Mucosa of gallbladder (tissue), 1 donor: ENCODE results near the gene KRR1. TPM values are rescaled to one million over a fixed set of nuclear protein-coding genes. Genes with fewer than 3 reads are reported as not detected.
"Not testable (repeated sequence)": the region's sequence is repeated elsewhere in the genome, so short reads cannot be mapped to it uniquely, and the experiment has no call there.

Source experiments
- DNase-seq: peaks from one replicate; pipeline ENCODE4 v3.0.0-alpha.2; 2020; ENCODE audit warnings: low spot score
- total RNA-seq: library from RNA; stranded (reverse); gene quantifications from one replicate; pipeline ENCODE4 v1.2.1, GENCODE V29; 2021
- donor health status: DM: no; HTN: no; CAD: no.

Gene KRR1
- total RNA-seq, 1 donor from 2014 or later: 34.4 TPM

DNA sequence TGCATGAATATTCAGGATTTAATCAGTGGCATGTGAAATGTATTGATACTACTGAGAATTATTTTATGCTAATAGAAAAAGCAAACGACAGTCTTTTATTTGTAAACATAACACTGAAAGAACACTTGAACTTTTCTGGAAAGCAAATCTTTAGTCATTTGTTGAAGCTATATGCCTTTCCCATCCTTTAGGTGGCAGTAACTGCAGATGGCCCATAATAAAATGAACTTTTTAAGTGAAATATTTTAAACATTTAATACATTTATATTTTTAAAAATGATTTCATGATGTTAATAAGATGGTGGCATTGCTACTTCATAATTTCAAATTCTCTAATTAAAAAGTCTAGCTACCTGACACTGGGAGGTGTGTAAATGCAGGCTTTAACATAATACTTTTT, 13.9 kb upstream of the KRR1 start:
- no peak for DNase-seq

- DNase-seq: not testable (repeated sequence)
These were observed 10.7 kb upstream of the KRR1 start for GRCh38 chr12:75522124-75522523.

- DNase-seq: not testable (repeated sequence)
These were observed 9.8 kb upstream of the KRR1 start for GRCh38 chr12:75521224-75521623.

GRCh38 chr12:75509621-75510020, 1.8 kb downstream of the KRR1 start:
- DNase-seq: no peak

- DNase-seq: no peak
These were observed 3.2 kb downstream of the KRR1 start for GRCh38 chr12:75508159-75508558.

GRCh38 chr12:75507086-75507485, 4.3 kb downstream of the KRR1 start:
- DNase-seq: no peak

- DNase-seq: no peak
These were observed 5.6 kb downstream of the KRR1 start for GRCh38 chr12:75505706-75506312.

DNA sequence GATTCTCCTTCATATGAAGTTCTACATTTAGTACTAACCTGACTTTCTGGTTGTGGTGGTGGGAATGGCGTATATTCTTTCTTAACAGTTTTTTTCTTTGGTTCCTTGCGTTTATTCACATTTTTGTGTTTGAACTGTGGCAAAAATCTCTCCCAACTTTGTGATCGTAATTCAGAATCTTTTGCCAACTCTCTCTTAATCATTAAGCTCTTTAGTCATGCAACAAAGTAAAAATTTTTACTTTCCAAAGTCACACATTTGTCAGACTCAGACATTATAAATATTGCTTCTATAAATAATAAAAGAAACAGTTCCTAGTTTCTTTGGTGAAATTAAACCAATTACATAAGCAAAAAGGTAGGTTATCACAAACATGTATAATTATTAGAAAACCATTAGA, 7.5 kb downstream of the KRR1 start:
- no peak for DNase-seq

DNA sequence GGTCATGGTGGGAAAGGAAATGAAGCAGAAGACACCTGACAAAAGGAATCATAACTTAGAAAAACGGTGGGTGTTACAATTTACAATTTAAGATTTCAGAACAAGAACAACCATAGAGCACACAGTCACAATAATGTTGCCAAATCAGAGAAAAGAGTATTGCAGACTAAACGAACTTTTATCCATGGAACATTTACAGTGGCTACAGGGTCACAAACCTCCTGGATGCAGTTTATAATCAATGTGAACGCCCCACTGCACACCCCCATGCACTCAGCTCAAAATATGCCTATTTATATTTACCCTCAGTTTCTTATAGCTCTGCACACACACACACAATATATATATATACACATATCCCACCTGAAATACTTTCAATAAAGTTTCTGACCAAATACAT, 8.0 kb downstream of the KRR1 start:
- no peak for DNase-seq

- no peak for DNase-seq
These were observed 20.2 kb downstream of the KRR1 start for GRCh38 chr12:75491169-75491568.

DNA sequence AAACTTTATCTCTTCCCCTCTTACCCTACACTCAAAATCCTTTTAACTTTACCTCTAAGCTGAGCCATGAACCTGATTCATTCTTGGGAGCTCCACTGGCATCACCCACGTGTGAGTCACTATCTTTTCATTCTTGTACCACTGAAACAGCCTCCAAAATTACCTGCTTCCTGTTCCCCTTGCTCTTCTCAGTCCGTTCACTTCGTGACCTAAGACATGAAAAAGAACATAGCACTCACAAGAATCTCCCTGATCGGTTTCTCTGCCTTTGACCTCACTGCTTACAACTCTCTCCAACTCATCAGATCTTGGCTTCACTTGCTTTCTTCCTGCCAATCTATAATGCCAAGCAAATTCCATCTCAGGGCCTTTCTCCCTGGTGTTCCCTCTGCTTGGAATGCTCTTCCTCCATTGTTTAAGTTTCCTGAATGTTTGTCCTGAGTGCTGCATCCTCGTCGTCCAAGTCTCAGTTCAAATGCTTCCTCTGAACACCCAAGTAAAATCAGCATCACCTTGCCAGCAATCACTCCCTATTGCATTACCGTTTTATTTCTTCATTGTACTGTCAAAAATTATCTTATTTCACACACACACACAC, 21.7 kb downstream of the KRR1 start:
- DNase-seq: no peak

DNA sequence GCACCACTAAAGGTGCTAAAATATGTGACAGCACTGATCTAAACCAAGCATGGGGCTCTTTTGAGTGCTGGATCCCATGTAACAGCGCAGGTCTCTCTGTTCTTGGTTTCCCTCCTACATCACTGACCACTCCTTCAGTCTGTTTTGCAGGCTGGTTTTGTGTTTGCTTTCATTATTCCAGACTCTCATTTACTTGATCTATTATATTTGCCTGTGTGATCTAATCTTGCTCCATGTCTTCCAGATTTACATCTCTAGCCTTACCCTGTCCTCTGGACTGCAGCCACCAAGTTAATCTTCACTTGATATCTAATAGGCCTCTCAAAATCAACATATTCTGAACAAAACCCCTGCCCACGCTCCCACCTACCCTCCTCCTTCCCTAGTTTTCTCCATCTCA, 22.2 kb downstream of the KRR1 start:
- no peak for DNase-seq

GRCh38 chr12:75488553-75488952, 22.9 kb downstream of the KRR1 start:
- DNase-seq: peak; percentile 27

GRCh38 chr12:75487308-75487707, 24.1 kb downstream of the KRR1 start:
- DNase-seq: no peak

- not testable (repeated sequence) for DNase-seq
These were observed 27.0 kb downstream of the KRR1 start for GRCh38 chr12:75484450-75484849.

- DNase-seq: no peak
These were observed 28.0 kb downstream of the KRR1 start for GRCh38 chr12:75483431-75483830.

GRCh38 chr12:75482646-75483045, 28.8 kb downstream of the KRR1 start:
- no peak for DNase-seq

- DNase-seq: no peak
These were observed 29.6 kb downstream of the KRR1 start for GRCh38 chr12:75481774-75482173.

DNA sequence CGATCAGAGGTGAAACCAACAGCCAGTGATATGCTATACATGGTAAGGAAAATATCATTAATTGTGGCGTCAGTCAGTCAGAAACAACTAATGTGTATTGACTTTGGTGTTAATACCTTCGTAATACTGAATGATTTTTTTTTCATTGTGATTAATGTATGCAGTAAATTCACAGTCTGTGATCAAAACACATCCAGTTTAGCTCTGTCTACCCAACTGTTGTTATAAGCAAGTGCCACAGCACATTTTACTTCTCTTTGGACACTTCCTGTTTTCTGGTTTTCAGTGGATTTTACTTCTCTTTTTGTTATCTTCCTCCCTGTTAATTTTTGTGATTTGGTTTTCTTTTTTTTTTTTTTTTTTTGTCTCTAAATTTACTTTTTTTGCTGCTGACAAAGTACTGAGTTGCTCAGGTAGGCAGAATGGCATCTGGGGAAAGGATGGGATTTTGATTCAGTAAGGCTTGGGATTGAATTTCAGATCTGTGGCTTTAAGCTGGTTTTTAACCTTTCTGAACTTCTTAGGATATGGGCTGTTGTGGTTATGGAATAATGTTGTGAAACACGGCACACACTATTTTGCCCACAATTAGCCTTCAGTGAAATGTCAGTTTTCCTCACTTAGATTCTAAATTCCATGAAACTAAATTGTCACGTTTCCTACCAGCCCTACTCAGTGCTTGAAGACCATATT, 30.2 kb downstream of the KRR1 start:
- DNase-seq: no peak

- DNase-seq: peak; percentile 76
These were observed 30.9 kb downstream of the KRR1 start, which contains the start of gene GLIPR1 for GRCh38 chr12:75480469-75480949. TSS of gene GLIPR1 (plus strand) at chr12:75480755. CDS start at chr12:75480881, 126 bp downstream.

GRCh38 chr12:75479963-75480461, 31.4 kb downstream of the KRR1 start:
- no peak for DNase-seq

DNA sequence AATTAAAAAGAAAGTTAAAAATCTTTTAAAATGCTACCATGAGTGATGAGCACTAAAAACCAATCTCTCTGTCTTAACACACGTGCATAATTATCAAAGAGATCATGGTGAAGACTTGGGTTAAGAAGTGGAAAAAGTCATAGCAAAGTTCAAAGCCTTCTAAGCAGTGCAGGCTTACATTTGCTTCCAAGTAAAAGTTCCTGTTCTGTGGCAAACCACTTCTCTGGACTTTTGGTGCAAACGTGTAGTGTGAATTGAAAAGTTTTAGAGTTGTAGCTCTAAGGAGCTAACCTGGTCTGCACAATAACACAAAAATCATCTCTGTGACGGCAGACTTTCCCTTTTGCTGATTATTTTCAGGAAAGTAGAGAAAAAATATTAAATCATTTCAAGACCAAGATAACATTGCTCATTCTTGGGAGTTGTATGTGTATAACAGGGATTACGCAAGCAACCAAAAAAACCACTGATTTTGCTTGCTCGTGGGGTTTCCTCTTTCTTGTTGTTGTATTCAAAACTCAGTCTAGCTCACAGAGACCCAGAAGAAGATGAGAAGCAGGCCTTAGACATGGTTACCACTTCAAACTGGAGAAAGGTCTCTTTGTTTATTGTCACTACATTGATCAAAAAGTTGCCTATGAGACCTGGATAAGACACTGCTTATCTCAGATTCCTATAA, 33.2 kb downstream of the KRR1 start:
- peak; percentile 22 for DNase-seq
